SK-N-SH (cell line): ENCODE results near the gene SEMA3A.

Experiments used
- CTCF ChIP-seq: fragments of 200-600 bp; sonication (generic); IDR thresholded peaks from 2 replicates; pipeline ENCODE4 v1.6.1; 2017; ENCODE audit warnings: antibody characterized with exemption, mild to moderate bottlenecking, moderate library complexity
- EP300 ChIP-seq, 2 experiments: IDR thresholded peaks; 2 replicates each; pipeline versions ENCODE4 v1.4.0 to v1.6.1; 2012; ENCODE audit warnings: borderline replicate concordance in 1 of 2, low read depth in 1 of 2, low read length in 1 of 2
- MAX ChIP-seq: IDR thresholded peaks from 2 replicates; pipeline ENCODE4 v1.4.0; 2012; ENCODE audit warnings: low read depth
- NFIC ChIP-seq: IDR thresholded peaks from 2 replicates; pipeline ENCODE4 v1.4.0; 2012; ENCODE audit warnings: borderline replicate concordance
- TAF1 ChIP-seq: IDR thresholded peaks from 2 replicates; pipeline ENCODE4 v1.6.1; 2012; ENCODE audit warnings: low read depth, mild to moderate bottlenecking, low read length, moderate library complexity, borderline replicate concordance

- no peak for TF ChIP-seq CTCF
- no peak for TF ChIP-seq TAF1
- TF ChIP-seq NFIC = no peak
- no peak for TF ChIP-seq MAX
- no peak for TF ChIP-seq EP300 (IDR thresholded peaks at IDR 0.05; ENCODE audit: borderline replicate concordance in 1 of 2, low read depth in 1 of 2, low read length in 1 of 2)
Measured at GRCh38 chr7:84106291-84106690, 88.3 kb downstream of the SEMA3A start.
